NCI-H2029 treated with DMSO at 0.1 percent for 48 hours (cell line): Measurements from ENCODE around the gene CT45A3.
"Not testable (repeated sequence)": the region's sequence is repeated elsewhere in the genome, so short reads cannot be mapped to it uniquely, and the experiment has no call there.

Experiments
- DNase-seq: peaks from one replicate; lab custom pipeline; 2025; lab: John Stamatoyannopoulos, UW

CT45A3 gene

GRCh38 chrX:135768091-135768490 lies at the start of gene CT45A3:
Gene CT45A3, minus strand, starts transcription at chrX:135768191. Its CDS starts 3,747 bp downstream, at chrX:135764444.
- not testable (repeated sequence) for DNase-seq

- DNase-seq, result not testable (repeated sequence)
These were observed 34.7 kb upstream of the CT45A3 start, which contains the start of gene CT45A6 for GRCh38 chrX:135802687-135803086. Gene CT45A6, minus strand, starts transcription at chrX:135802787. Its CDS starts 3,794 bp downstream, at chrX:135798993.

GRCh38 chrX:135785403-135785802 lies 17.4 kb upstream of the CT45A3 start, which contains the start of gene CT45A5:
Gene CT45A5, minus strand, starts transcription at chrX:135785503. Its CDS starts 3,774 bp downstream, at chrX:135781729.
- not testable (repeated sequence) for DNase-seq

GRCh38 chrX:135744739-135745138 lies 23.3 kb downstream of the CT45A3 start:
- DNase-seq, result not testable (repeated sequence)

- DNase-seq, result no peak
These were observed 26.7 kb downstream of the CT45A3 start for GRCh38 chrX:135741192-135741715.

- no peak for DNase-seq
These were observed 27.3 kb downstream of the CT45A3 start for GRCh38 chrX:135740681-135741149.

GRCh38 chrX:135737366-135738071 lies 30.5 kb downstream of the CT45A3 start:
- no peak for DNase-seq

GRCh38 chrX:135734666-135735065 lies 33.3 kb downstream of the CT45A3 start:
- DNase-seq, result not testable (repeated sequence)

- DNase-seq, result no peak
These were observed 54.2 kb downstream of the CT45A3 start for GRCh38 chrX:135713795-135714194.

- DNase-seq, result not testable (repeated sequence)
These were observed 54.8 kb downstream of the CT45A3 start, which contains the start of gene CT45A1 for GRCh38 chrX:135713183-135713689. Gene CT45A1, plus strand, starts transcription at chrX:135713639. Its CDS starts 5,302 bp downstream, at chrX:135718941.
